SK-N-SH (cell line): Measurements from ENCODE around the gene LRIG1.

Experiments used
- EZH2phosphoT487 ChIP-seq: fragments of 200-600 bp; sonication (generic); IDR thresholded peaks from 2 replicates; pipeline ENCODE4 v1.6.1; 2017; ENCODE audit warnings: low read depth, mixed run types, mild to moderate bottlenecking, antibody characterized with exemption, moderate library complexity, borderline replicate concordance
- GABPA ChIP-seq: IDR thresholded peaks from 2 replicates; pipeline ENCODE4 v1.4.0; 2012; ENCODE audit warnings: low read depth, mild to moderate bottlenecking
- JUND ChIP-seq: IDR thresholded peaks from 2 replicates; pipeline ENCODE4 v1.4.0; 2012
- MXI1 ChIP-seq: IDR thresholded peaks from 2 replicates; pipeline ENCODE4 v1.6.1; 2012; ENCODE audit warnings: mild to moderate bottlenecking, low read depth, low read length, improper control_type of control experiment
- POLR2AphosphoS5 ChIP-seq: IDR thresholded peaks from 2 replicates; pipeline ENCODE4 v1.6.1; 2012; ENCODE audit warnings: low read depth, low read length
- RAD21 ChIP-seq: IDR thresholded peaks from 2 replicates; pipeline ENCODE4 v1.6.1; 2012; ENCODE audit warnings: mild to moderate bottlenecking, low read length
- TCF12 ChIP-seq: IDR thresholded peaks from 2 replicates; pipeline ENCODE4 v1.4.0; 2012
- YY1 ChIP-seq: IDR thresholded peaks from 2 replicates; pipeline ENCODE4 v1.4.0; 2012; ENCODE audit warnings: low read depth, mild to moderate bottlenecking
- TF ChIP-seq, protein P1 (sequence below): IDR thresholded peaks from 2 replicates; pipeline ENCODE4 v1.4.0; 2012; ENCODE audit warnings: low read depth
- TF ChIP-seq, protein P2 (sequence below): IDR thresholded peaks from 2 replicates; pipeline ENCODE4 v1.6.1; 2012; ENCODE audit warnings: mild to moderate bottlenecking, low read depth, low read length, moderate library complexity
- TF ChIP-seq, protein P3 (sequence below): fragments of 200-600 bp; sonication (generic); IDR thresholded peaks from 2 replicates; pipeline ENCODE4 v1.6.1; 2017; ENCODE audit warnings: antibody characterized with exemption, mild to moderate bottlenecking, moderate library complexity
- TF ChIP-seq, protein P4 (sequence below): fragments of 150-350 bp; IDR thresholded peaks from 2 replicates; pipeline ENCODE4 v1.6.1; 2017; ENCODE audit warnings: antibody characterized with exemption, low read length, low read depth, borderline replicate concordance

DNA sequence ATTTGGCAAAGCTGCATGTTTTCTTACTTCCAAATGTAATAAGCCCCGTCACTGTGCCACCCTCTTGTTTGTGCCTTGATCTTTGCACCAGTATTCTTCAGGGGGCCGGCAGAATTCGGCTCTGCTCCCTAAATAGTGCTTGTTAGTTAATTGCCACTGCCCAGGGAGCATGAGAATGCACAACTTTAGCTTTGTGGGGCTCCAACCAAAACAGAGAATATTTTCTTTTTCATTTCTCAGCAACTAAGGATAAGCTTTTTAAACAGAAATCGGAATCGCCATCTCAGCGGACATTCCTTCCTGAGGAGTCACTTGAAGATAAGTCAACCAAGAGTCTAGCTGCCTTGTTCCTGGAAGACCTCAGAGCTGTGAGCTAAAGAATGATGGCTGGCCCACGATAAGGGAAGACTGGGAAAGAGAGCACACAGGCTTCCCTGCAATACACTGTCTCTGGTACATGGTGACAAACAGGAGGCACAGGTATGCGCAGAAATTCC, 106.0 kb downstream of the LRIG1 start:
- no peak for TF ChIP-seq GABPA
- TF ChIP-seq POLR2AphosphoS5 = no peak
- TF ChIP-seq, protein P1, sequence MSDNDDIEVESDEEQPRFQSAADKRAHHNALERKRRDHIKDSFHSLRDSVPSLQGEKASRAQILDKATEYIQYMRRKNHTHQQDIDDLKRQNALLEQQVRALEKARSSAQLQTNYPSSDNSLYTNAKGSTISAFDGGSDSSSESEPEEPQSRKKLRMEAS = no peak
- TF ChIP-seq, protein P2, sequence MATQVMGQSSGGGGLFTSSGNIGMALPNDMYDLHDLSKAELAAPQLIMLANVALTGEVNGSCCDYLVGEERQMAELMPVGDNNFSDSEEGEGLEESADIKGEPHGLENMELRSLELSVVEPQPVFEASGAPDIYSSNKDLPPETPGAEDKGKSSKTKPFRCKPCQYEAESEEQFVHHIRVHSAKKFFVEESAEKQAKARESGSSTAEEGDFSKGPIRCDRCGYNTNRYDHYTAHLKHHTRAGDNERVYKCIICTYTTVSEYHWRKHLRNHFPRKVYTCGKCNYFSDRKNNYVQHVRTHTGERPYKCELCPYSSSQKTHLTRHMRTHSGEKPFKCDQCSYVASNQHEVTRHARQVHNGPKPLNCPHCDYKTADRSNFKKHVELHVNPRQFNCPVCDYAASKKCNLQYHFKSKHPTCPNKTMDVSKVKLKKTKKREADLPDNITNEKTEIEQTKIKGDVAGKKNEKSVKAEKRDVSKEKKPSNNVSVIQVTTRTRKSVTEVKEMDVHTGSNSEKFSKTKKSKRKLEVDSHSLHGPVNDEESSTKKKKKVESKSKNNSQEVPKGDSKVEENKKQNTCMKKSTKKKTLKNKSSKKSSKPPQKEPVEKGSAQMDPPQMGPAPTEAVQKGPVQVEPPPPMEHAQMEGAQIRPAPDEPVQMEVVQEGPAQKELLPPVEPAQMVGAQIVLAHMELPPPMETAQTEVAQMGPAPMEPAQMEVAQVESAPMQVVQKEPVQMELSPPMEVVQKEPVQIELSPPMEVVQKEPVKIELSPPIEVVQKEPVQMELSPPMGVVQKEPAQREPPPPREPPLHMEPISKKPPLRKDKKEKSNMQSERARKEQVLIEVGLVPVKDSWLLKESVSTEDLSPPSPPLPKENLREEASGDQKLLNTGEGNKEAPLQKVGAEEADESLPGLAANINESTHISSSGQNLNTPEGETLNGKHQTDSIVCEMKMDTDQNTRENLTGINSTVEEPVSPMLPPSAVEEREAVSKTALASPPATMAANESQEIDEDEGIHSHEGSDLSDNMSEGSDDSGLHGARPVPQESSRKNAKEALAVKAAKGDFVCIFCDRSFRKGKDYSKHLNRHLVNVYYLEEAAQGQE = no peak
- TF ChIP-seq, protein P3, sequence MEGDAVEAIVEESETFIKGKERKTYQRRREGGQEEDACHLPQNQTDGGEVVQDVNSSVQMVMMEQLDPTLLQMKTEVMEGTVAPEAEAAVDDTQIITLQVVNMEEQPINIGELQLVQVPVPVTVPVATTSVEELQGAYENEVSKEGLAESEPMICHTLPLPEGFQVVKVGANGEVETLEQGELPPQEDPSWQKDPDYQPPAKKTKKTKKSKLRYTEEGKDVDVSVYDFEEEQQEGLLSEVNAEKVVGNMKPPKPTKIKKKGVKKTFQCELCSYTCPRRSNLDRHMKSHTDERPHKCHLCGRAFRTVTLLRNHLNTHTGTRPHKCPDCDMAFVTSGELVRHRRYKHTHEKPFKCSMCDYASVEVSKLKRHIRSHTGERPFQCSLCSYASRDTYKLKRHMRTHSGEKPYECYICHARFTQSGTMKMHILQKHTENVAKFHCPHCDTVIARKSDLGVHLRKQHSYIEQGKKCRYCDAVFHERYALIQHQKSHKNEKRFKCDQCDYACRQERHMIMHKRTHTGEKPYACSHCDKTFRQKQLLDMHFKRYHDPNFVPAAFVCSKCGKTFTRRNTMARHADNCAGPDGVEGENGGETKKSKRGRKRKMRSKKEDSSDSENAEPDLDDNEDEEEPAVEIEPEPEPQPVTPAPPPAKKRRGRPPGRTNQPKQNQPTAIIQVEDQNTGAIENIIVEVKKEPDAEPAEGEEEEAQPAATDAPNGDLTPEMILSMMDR = no peak
- no peak for TF ChIP-seq YY1
- TF ChIP-seq EZH2phosphoT487 = no peak
- TF ChIP-seq JUND = no peak
- TF ChIP-seq, protein P4, sequence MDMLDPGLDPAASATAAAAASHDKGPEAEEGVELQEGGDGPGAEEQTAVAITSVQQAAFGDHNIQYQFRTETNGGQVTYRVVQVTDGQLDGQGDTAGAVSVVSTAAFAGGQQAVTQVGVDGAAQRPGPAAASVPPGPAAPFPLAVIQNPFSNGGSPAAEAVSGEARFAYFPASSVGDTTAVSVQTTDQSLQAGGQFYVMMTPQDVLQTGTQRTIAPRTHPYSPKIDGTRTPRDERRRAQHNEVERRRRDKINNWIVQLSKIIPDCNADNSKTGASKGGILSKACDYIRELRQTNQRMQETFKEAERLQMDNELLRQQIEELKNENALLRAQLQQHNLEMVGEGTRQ = no peak
- no peak for TF ChIP-seq MXI1
- TF ChIP-seq RAD21 = no peak
- no peak for TF ChIP-seq TCF12
